Ammon's horn (tissue), 1 donor: ENCODE measurements around the gene DNASE1.
"Not testable (repeated sequence)": the region's sequence is repeated elsewhere in the genome, so short reads cannot be mapped to it uniquely, and the experiment has no call there.

Experiments
- DNase-seq: peaks from one replicate; pipeline ENCODE4 v3.0.0-alpha.2; 2016; ENCODE audit warnings: low spot score

Gene DNASE1

DNA sequence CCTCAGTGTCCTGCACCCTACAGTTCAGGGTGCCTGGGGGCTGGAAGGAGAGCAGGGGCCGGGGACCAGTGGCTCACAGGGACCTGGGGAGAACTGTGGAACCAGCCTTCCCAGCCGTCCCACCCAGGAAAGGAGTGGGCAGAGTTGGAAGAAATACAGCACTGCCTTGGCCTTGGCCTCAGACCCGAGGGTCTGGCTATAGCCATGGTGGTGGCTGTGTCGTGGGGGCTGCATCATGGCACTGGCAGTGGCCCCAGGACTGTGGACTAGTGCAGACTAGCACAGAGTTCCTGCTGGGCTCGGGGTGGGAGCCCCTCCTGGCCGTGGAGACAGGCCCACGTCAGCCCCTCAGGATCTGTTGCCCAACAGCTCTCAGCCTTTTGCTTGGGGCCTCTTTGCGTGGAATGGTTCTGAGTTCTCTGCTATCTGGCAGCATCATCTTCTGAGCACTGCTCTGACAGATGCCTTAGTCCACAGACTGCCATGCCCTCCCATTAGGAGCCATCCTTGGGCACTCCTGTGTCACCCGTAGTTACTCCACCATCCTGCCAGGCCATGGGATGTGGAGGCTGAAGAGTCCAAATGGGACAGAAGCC is 12.6 kb upstream of the DNASE1 start:
- no peak for DNase-seq

DNA sequence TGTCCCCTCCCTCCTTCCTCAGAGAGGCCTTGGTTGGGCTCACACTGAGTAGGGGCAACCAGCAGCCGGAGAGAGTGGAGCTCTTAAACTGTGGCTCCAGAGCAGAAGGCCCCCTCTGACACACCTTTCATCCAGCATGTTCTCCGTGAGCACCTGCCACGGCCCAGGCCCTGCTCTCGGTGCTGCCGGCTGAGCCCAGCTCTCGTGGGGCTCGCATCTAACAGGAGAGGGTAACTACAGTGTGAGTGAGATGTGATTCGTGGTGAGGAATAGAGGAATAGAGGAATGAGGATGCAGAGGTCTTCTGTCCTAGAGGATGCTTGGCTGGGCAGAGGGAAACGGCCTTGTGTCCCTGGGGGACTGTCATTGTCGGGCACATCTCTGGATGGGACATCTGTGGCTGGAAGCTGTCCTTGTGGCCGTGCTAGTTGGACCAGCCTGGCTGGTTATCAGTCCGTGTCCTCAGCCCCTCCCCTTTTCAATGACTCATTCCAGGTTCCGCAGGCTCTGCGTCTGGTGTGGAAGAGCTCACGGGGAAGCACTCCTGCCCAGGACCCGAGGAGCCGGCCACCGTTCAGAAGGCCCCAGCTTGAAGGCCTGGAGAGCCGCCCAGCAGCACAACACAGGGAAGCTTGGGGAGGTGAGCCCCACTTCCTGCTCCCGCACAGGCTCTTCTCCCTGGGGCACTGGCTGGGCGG is 11.9 kb upstream of the DNASE1 start:
- DNase-seq, result no peak

DNA sequence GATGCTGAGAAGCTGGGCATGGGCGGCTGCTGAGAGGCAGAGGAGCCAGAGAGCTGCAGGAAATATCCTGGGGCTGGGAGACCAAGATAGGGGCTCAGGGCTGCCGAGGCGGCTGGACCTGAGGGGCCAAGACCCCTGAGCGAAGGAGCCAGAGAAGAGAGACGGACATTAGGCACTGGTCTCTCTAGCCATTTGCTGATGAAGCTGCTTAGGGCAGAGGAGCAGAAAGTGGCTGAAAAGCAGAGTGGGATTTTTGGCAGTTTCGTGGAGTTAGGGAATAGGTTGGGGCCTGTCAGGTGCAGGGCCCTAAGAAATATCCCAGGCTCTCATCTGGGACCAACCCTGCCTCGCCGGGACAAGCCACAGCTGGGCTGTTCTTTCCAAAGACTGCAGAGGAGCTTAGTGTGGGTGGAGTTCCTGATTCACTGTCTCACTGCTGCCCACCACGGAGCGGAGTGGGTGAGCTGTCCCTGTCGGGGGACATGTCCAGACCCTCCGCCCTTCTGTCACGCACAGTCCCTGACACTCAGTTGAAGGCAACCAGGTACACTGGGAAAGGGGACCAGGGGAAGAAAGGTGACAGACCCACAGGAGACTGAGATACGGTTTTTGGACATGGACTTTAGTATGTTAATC is 11.3 kb upstream of the DNASE1 start:
- no peak for DNase-seq

DNA sequence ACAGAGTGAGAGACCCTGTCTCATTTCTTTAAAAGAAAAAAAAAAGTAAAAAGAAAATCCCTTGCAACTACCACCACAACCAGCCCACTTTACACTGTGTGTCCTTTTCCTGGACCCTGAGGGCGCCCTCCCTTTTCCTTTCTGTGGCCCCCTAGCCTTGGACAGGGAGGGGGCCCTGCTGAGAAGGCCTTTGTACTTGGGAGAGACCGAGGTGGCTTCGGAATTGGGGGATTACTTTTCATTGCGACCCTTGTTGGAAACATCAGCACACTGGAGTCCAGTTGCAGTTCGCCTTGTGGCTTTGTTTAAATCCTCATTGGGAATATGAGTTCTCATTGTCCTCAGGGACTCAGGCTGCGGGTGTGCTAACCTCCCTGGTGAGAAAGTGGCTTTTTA is 9.4 kb upstream of the DNASE1 start:
- DNase-seq, result no peak

DNA sequence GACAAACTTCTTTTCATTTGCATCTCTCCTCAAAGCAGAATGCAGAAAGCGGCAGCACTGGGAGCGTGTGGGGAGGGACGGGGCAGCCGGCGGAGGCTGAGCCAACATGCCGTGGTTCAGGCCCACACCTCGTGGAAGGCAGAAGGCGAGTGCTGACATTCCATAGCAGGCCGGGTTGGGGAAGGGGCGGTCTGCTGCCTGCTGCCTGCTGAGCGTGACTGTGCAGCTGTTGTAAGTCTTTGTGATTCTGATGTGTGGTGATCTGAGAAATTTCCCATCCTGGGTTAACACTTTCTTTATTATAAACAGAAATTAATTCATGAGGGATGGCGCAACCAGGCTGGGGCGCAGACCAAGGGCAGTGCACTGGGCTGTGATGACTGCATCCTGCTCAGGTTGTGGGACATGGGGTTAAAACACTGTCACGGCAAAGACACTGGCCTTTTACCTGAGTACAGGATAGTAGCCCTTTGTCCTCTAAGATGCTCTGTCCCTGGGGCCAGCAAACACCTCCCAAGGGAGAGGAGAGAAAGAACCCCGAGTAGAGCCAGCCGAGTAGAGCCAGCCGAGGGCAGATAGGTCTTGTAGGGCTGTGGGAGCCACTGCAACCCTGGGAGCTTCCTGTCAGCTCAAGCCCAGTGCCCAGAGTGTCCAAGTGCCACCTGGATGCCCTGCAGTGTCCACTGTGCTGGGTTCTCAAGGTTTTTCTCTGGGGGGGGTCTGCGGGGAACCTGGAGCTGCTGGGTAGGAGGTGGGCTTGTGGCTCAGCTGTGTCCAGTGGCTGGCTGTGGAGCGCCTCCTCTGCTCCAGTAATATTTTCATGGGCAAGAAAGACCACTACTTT is 8.8 kb upstream of the DNASE1 start:
- no peak for DNase-seq

DNA sequence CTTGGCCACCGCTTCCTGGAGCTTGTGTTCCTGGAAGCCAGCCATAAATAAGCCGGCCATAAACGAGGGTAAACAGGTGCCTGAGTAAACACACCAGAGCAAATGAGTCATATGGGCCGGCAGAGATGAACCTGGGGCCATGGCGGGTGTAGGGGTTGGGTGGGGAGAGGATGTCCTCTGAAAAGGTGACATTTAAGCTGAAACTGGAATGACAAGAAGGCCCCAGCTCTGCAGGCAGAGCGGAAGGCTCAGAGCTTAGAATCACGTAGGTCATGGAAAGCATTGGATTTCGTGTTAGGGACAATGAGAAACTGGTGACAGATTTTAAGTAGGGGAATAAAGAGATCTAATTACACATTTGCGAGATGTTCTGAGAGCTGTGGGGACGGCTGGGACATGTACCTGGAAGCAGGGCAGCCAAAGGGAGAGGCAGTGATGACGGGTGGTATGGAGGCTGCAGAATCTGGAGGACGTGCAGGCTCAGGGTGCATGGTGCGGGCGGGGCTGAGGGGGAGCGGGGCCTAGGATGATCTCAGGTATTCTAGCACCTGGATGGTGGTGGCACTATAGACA is 8.1 kb upstream of the DNASE1 start:
- DNase-seq, result no peak

DNA sequence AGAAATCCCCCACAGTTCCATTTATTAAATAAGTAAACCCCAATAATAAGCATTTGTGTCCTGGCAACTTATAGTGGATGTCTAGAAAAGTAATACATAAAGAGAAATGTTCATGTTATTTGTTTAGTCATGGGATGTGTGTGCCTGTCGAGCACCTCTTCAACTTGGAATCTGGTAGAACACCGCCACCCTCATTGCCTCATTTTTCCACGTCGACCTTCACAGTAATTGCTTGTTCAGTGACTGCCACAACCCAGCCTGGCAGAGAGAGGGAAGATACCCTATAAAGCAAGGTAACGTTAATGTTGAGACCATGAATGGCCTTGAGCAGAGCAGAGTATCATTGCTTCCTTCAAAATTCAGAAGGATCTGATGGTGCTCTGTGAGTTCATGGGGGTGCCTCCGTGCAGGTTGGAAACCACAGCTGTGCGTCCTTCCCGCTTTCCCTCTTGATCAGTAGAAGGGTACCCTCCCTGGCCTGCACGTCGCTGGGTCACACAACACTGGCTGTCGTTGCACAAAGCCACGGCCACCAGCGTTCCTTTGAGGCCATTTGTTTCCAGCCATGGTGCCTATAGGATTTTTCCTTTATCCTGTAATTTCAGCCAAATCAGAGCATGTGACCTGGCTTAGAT is 3.7 kb upstream of the DNASE1 start:
- no peak for DNase-seq

DNA sequence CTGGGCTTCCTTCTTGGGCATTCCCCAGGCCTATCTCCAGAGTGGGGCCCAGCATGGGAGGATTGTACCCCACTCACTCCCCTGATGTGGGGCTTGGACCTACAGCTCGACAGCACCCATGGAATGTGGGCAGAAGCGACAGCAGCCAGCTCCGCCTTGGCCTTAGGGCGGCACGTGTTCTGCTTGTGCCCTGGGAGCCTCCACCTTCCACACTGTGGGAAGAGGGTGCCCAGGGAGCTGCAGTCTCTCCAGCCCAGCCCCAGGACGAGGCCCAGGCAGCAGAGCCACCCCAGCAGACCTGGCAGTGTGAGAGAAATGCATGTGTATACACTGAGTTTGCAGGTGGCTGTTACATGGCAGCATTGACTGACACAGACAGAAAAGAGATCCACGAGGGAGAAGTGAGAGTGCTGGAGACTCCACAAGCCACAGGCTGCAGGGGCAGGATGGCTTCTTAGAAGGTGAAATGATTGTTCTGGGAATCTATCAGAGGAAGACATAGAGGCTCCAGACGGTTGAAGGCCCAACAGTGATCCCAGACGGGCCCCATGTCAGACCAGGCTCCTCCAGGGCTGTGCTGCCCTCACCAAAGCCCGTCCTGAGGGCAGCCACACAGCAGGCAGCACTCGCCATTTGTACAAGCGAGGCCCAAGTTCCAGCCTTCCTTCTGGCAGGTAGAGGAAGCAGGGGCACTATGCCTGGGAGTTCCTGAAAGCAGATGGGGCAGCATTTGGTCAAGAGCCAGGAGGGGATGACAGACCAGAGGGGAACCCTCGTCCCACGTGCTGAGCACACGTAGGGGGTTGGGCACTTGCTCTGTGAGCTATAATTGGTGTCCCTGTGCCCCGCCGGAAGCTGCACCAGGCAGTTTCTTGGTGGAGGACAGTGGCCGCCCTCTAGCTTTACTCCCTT is 2.8 kb upstream of the DNASE1 start:
- DNase-seq, result no peak

DNA sequence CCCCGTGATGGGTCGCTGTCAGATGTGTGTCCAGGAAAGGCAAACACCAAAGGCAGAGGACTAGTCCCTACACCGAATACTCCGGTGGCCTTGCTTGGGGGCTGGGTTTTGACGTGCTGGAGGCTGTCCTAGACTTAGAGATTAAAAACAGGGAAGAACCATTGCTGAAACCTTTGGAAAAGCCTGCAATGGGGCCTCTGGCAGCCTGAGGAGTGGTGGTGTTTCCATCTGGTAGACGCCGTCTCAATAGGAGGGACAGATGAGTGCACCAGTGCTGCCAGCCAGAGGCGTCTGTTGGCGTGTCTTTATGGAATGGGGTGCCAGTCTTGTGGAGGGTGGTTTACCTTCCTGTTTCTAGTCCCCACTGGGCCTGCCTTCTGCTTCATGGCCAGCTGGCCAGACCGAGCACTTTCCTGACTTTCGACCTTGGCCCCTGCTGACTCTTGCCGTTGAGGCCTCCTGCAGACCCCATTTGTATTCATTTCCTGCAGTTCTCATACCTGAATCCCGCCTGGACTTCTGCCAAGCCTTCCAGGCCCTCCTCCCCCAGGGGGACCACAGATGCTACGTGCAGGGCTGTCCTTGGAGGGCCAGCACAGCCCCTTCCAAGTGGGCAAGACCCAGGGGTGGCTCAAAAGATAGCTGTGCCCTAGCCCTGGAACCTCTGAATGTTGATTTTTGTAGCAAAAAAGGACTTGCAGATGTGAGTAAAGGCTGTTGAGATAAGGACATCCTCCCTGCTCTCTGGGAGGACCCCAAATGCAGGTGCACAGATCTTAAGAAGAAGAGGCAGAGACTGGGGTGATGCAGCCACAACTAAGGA is 1.9 kb upstream of the DNASE1 start:
- no peak for DNase-seq

DNA sequence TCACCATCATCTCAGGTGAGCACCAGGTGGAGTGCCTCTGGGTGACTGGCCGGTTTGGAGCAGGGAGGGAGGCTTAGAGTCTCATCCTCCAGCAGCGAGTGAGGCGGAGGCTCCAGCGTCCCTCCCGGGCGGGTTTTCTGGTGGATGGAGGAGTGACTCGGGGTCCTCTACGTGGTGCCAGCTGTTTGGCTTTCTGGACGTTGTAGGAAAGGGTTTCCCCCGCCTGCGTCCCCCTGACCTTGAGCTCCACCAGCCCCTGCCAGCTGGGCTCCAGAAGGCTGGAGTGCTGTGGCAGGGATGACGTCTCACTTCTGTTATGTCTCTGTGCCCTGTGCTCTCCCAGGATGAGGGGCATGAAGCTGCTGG is 522 bp downstream of the DNASE1 start:
- DNase-seq, result no peak

DNA sequence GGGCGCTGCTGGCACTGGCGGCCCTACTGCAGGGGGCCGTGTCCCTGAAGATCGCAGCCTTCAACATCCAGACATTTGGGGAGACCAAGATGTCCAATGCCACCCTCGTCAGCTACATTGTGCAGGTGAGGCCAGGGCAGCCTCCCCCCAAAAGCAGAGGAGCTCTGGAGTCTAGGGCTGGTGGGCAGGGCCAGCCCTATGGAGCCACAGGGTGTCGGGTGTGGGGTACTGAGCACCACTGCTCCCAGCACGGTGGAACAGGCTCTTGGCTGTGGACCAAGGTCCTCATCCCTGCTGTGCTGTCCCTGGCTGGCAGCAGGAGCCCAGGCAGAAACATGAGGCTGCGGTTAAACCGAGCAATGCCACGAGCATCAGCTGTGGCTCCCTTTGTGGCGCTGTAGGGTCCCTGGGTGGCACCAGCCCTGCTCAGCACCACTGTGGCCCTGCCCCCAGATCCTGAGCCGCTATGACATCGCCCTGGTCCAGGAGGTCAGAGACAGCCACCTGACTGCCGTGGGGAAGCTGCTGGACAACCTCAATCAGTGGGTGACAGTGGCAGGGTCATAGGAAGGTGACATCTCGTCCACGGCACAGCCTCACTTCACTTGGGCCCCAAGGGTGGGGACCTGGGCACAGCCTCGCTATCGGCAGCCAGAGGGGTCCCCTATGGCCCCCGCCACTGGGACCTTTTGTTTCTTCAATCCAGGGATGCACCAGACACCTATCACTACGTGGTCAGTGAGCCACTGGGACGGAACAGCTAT is 1.1 kb downstream of the DNASE1 start:
- no peak for DNase-seq

DNA sequence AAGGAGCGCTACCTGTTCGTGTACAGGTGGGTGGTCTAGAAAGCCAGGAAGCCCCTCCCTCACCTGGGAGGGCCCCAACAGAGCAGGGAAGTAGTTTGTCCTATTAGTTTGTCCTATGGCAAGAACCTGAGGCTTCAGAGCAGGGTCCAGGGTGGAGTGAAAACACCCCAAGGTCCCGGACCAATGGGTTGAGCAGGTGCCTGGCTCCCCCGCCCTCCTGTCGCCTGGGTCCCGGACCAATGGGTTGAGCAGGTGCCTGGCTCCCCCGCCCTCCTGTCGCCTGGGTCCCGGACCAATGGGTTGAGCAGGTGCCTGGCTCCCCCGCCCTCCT is 1.6 kb downstream of the DNASE1 start:
- not testable (repeated sequence) for DNase-seq

DNA sequence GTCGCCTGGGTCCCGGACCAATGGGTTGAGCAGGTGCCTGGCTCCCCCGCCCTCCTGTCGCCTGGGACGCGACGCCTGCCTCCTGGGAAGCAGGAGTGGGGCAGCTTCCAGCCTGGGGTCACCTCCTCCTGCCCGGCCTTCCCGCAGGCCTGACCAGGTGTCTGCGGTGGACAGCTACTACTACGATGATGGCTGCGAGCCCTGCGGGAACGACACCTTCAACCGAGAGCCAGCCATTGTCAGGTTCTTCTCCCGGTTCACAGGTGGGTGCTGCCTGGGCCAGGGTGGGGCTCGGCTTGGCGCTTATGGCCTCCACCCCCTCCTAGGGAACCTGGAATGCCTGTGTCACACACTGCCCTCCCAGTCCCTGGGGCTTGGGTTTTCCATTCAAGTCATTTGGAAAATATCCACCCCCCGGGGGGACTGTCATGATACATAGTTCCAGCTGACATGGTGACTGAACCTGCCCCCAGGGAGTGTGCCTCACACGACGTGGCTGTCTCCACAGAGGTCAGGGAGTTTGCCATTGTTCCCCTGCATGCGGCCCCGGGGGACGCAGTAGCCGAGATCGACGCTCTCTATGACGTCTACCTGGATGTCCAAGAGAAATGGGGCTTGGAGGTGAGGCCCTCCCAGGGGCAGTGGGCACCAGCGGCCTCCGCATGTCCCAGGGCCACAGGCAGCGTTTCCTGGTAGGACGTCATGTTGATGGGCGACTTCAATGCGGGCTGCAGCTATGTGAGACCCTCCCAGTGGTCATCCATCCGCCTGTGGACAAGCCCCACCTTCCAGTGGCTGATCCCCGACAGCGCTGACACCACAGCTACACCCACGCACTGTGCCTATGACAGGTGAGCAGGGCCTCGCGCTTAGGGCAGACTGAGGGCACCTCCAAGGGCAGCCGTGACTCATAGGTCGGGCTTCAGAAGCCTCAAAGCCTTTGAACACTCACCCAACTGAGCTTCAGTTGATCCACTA is 2.3 kb downstream of the DNASE1 start:
- DNase-seq, result no peak

DNA sequence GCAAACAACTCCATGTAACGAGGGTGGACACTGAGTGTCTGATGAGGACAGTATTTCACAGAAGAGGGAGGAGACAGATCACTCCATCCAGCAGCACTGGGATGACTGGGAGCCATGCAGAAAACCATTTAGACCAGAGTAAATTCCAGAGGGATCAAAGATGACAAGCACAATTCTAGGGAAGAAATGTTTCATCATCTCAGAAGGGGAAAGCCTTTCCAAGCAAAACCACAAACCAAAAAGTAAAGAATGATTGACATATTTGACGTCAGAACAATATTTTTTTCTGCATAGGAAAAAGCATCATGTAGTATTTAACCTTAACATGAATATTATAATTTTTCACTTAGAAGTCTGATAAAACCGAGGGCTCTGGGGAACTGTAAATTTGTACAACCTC is 4.8 kb downstream of the DNASE1 start:
- no peak for DNase-seq

DNA sequence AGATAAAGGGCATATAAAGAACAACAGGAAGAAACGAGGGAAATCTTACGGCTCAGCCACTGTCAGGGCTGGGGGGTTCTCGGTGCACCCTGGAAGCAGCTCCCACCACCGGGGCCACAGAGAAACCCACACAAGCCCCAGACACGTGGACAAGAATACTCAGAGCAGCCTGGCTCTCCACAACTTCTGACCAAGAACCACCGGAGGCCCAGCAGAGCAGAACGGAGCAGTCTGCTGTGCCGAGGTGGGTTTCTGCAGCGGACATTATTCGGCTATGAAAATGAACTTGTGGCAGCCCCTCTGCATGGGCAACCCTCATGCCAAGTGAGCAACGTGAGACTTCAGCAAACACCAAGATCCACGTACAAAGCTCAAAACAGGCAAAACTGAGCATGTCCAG is 6.8 kb downstream of the DNASE1 start:
- DNase-seq, result no peak

DNA sequence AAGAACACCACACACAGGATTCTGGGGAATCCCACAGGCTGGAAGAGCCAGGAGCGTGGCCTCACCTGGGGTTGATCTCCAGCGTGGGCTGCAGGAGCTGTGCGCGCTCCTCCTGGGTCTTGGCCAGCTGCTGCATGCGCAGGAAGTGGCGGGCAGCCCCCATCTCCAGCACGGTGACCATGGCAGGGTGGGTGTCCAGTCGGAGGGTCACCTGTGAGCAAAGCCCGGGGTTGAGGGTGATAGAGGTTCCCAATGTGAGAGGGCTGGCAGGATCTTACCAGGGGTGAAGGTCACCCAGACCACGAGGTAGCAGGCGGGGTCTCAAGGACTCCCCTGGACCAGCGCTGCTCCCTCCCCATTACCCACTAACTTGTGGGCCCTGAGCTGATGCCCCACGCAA is 7.4 kb downstream of the DNASE1 start:
- no peak for DNase-seq

DNA sequence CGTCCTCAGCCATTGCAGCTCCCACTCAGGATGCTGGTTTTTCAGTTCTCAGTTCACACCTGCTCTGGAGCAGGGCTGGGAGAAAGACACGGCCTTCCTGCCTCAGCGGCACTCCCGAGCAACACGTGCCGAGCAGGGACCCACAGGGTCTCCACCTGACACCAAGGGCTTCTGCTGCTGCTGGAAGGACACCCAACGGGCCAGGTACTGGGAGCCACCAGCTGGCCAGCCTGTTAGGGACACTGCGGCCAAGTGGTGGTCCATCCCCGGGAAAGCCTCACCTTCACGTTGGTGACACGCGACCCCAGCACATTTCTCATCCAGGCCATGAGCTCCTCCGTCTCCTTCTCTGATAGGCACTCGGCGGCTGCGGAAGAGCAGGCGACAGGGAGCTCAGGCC is 8.1 kb downstream of the DNASE1 start:
- DNase-seq, result no peak
